GM19328 (cell line): ENCODE results near the gene PHOSPHO1.
"Not testable (repeated sequence)": the region's sequence is repeated elsewhere in the genome, so short reads cannot be mapped to it uniquely, and the experiment has no call there.

Experiments
- ATAC-seq: cut with Tn5 transposase; IDR thresholded peaks from one replicate; pipeline ENCODE4 v1.9.1; 2021; ENCODE audit warnings: mild to moderate bottlenecking, moderate library complexity; ENCODE audit not compliant: unreplicated experiment

Gene PHOSPHO1

GRCh38 chr17:49230636-49231562 is at the start of gene PHOSPHO1:
Gene PHOSPHO1, minus strand, starts transcription at chr17:49230787. Its CDS starts 4,096 bp downstream, at chr17:49226691.
- peak; percentile 85 for ATAC-seq

- no peak for ATAC-seq
Measured at GRCh38 chr17:49280061-49280460, 49.5 kb upstream of the PHOSPHO1 start.

- not testable (repeated sequence) for ATAC-seq
Measured at GRCh38 chr17:49279263-49280015, 48.9 kb upstream of the PHOSPHO1 start.

- no peak for ATAC-seq
Measured at GRCh38 chr17:49278076-49278475, 47.5 kb upstream of the PHOSPHO1 start.

- ATAC-seq: no peak
Measured at GRCh38 chr17:49277638-49278037, 47.1 kb upstream of the PHOSPHO1 start.

GRCh38 chr17:49275981-49276380 is 45.4 kb upstream of the PHOSPHO1 start:
- not testable (repeated sequence) for ATAC-seq

- no peak for ATAC-seq
Measured at GRCh38 chr17:49269356-49269755, 38.8 kb upstream of the PHOSPHO1 start.

- ATAC-seq: no peak
Measured at GRCh38 chr17:49267912-49268311, 37.3 kb upstream of the PHOSPHO1 start.

GRCh38 chr17:49266233-49266632 is 35.6 kb upstream of the PHOSPHO1 start:
- ATAC-seq: no peak

- not testable (repeated sequence) for ATAC-seq
Measured at GRCh38 chr17:49261540-49261939, 31.0 kb upstream of the PHOSPHO1 start.

GRCh38 chr17:49260817-49261291 is 30.3 kb upstream of the PHOSPHO1 start:
- no peak for ATAC-seq

GRCh38 chr17:49260011-49260816 is 29.6 kb upstream of the PHOSPHO1 start:
- ATAC-seq: no peak

- ATAC-seq: no peak
Measured at GRCh38 chr17:49259663-49260010, 29.1 kb upstream of the PHOSPHO1 start.

- ATAC-seq: no peak
Measured at GRCh38 chr17:49258394-49258793, 27.8 kb upstream of the PHOSPHO1 start.

GRCh38 chr17:49255125-49255524 is 24.5 kb upstream of the PHOSPHO1 start:
- ATAC-seq: no peak

GRCh38 chr17:49254066-49254465 is 23.5 kb upstream of the PHOSPHO1 start:
- no peak for ATAC-seq

- no peak for ATAC-seq
Measured at GRCh38 chr17:49252148-49252695, 21.6 kb upstream of the PHOSPHO1 start.

- ATAC-seq: no peak
Measured at GRCh38 chr17:49249890-49250522, 19.4 kb upstream of the PHOSPHO1 start.

GRCh38 chr17:49249292-49249794 is 18.8 kb upstream of the PHOSPHO1 start:
- ATAC-seq: no peak

GRCh38 chr17:49247944-49248343 is 17.4 kb upstream of the PHOSPHO1 start:
- ATAC-seq: no peak
